H1 (cell line): ENCODE results near the gene BIK. TPM values are rescaled to one million over a fixed set of nuclear protein-coding genes. Genes with fewer than 3 reads are reported as not detected.

Experiments used
- CTCF ChIA-PET: fragments of 300-600 bp; sonication (Branson Sonifier 250); formaldehyde crosslinking; loops from one replicate; lab custom pipeline; 2021; ENCODE audit not compliant: partially characterized antibody; lab: Charles Lee
- POLR2A ChIA-PET: fragments of 300-600 bp; sonication (Branson Sonifier 250); formaldehyde crosslinking; loops from one replicate; lab custom pipeline; 2021; ENCODE audit warnings: inconsistent platforms; ENCODE audit not compliant: partially characterized antibody; lab: Charles Lee
- DNase-seq, 2 experiments: peaks; one replicate each; pipeline versions ENCODE4 v3.0.0 to v3.0.0-alpha.2; 2010 to 2022; ENCODE audit warnings: low spot score in 2 of 2, low read depth in 1 of 2, mixed read lengths in 1 of 2
- FAIRE-seq: peaks from 2 replicates; lab custom pipeline; 2011; peaks lifted over from hg19 to GRCh38; lab: Jason Lieb, UNC
- H2AFZ ChIP-seq: 2 replicates; pipeline ENCODE4 v1.8.1; 2012; ENCODE audit warnings: low read length, inconsistent platforms
- H2AK5ac ChIP-seq: 2 replicates; pipeline ENCODE4 v1.6.1; 2013; ENCODE audit warnings: low read depth, low read length
- H2BK120ac ChIP-seq: replicated peaks from 2 replicates; pipeline ENCODE3; 2013; ENCODE audit warnings: low read depth, low read length, inconsistent platforms
- H2BK12ac ChIP-seq: 2 replicates; pipeline ENCODE4 v1.6.1; 2013; ENCODE audit warnings: low read depth, low read length
- H2BK15ac ChIP-seq: 2 replicates; pipeline ENCODE4 v1.6.1; 2013; ENCODE audit warnings: low read length
- H2BK20ac ChIP-seq: 2 replicates; pipeline ENCODE4 v1.6.1; 2013; ENCODE audit warnings: low read length
- H2BK5ac ChIP-seq: 2 replicates; pipeline ENCODE4 v1.6.1; 2013; ENCODE audit warnings: low read depth, low read length
- H3K14ac ChIP-seq: 2 replicates; pipeline ENCODE4 v1.6.1; 2013; ENCODE audit warnings: inconsistent platforms; ENCODE audit not compliant: insufficient read length
- H3K18ac ChIP-seq: 2 replicates; pipeline ENCODE4 v1.6.1; 2013; ENCODE audit warnings: low read length; ENCODE audit errors: extremely low read depth
- H3K23ac ChIP-seq: 2 replicates; pipeline ENCODE4 v1.6.1; 2013; ENCODE audit warnings: inconsistent platforms; ENCODE audit not compliant: insufficient read length
- H3K23me2 ChIP-seq: 2 replicates; pipeline ENCODE4 v1.6.1; 2013; ENCODE audit warnings: low read depth, low read length
- H3K27ac ChIP-seq: 2 replicates; pipeline ENCODE4 v1.6.1; 2011; ENCODE audit warnings: low read depth, low read length, inconsistent platforms
- H3K27me3 ChIP-seq, 4 experiments: replicated peaks in 1 of 4; 1 replicate in 1 of 4; 2 replicates in 3 of 4; pipeline versions ENCODE4 v1.6.1 to v1.8.1; 2011 to 2013; ENCODE audit warnings: low read length in 3 of 4, mild to moderate bottlenecking in 3 of 4, inconsistent platforms in 2 of 4, mixed read lengths in 2 of 4, moderate library complexity in 1 of 4; ENCODE audit not compliant: control insufficient read depth in 3 of 4, insufficient read depth in 3 of 4; ENCODE audit errors: extremely low read depth in 1 of 4
- H3K36me3 ChIP-seq, 4 experiments: 2 replicates each; pipeline versions ENCODE4 v1.6.1 to v1.8.1; 2011 to 2013; ENCODE audit warnings: mild to moderate bottlenecking in 4 of 4, low read length in 3 of 4, moderate library complexity in 2 of 4, control low read depth in 1 of 4, inconsistent platforms in 1 of 4; ENCODE audit not compliant: insufficient read depth in 4 of 4, control insufficient read depth in 2 of 4
- H3K4ac ChIP-seq: replicated peaks from 2 replicates; pipeline ENCODE3; 2013; ENCODE audit warnings: low read length, low read depth, mixed read lengths, inconsistent platforms; ENCODE audit not compliant: insufficient read length
- H3K4me1 ChIP-seq, 4 experiments: replicated peaks in 1 of 4; 1 replicate in 1 of 4; 2 replicates in 3 of 4; pipeline versions ENCODE4 v1.6.1 to v1.8.1; 2011 to 2013; ENCODE audit warnings: low read length in 3 of 4, inconsistent platforms in 2 of 4, mixed read lengths in 1 of 4; ENCODE audit not compliant: insufficient read depth in 4 of 4, control insufficient read depth in 3 of 4
- H3K4me2 ChIP-seq, 2 experiments: 2 replicates each; pipeline versions ENCODE4 v1.6.1 to v1.8.1; 2011 to 2013; ENCODE audit warnings: low read depth in 2 of 2, low read length in 2 of 2, control low read depth in 1 of 2, inconsistent platforms in 1 of 2, mild to moderate bottlenecking in 1 of 2; ENCODE audit not compliant: insufficient read depth in 1 of 2
- H3K4me3 ChIP-seq, 4 experiments: fragments of 200-600, 300-600 bp in 1 of 4; sonication (generic), shearing (Covaris generic), sonication (Bioruptor Twin) in 1 of 4; 2 replicates each; pipeline versions ENCODE4 v1.5.1 to v1.8.1; 2011 to 2016; ENCODE audit warnings: low read length in 4 of 4, low read depth in 3 of 4, control low read depth in 2 of 4, inconsistent platforms in 2 of 4, mild to moderate bottlenecking in 2 of 4, mixed read lengths in 1 of 4, moderate library complexity in 1 of 4; ENCODE audit not compliant: insufficient read depth in 2 of 4; ENCODE audit errors: extremely low read depth in 1 of 4
- H3K56ac ChIP-seq: replicated peaks from 2 replicates; pipeline ENCODE3; 2013; ENCODE audit warnings: low read depth, mild to moderate bottlenecking, mixed read lengths, low read length, inconsistent platforms; ENCODE audit not compliant: insufficient read length
- H3K79me1 ChIP-seq: 2 replicates; pipeline ENCODE4 v1.6.1; 2013; ENCODE audit warnings: low read depth, low read length, control low read depth
- H3K79me2 ChIP-seq, 2 experiments: 2 replicates each; pipeline versions ENCODE4 v1.6.1 to v1.8.1; 2012 to 2013; ENCODE audit warnings: low read length in 2 of 2, mild to moderate bottlenecking in 2 of 2, inconsistent platforms in 1 of 2; ENCODE audit not compliant: insufficient read depth in 2 of 2, control insufficient read depth in 1 of 2
- H3K9ac ChIP-seq, 4 experiments: replicated peaks in 1 of 4; 1 replicate in 1 of 4; 2 replicates in 3 of 4; pipeline versions ENCODE4 v1.6.1 to v1.8.1; 2011 to 2013; ENCODE audit warnings: low read depth in 3 of 4, low read length in 3 of 4, control low read depth in 2 of 4, mild to moderate bottlenecking in 2 of 4, moderate library complexity in 2 of 4, inconsistent platforms in 1 of 4; ENCODE audit errors: extremely low read depth in 1 of 4
- H3K9me3 ChIP-seq, 2 experiments: 2 replicates each; pipeline versions ENCODE4 v1.6.1 to v1.8.1; 2012 to 2013; ENCODE audit warnings: mild to moderate bottlenecking in 2 of 2, moderate library complexity in 2 of 2, control low read depth in 1 of 2, inconsistent platforms in 1 of 2, low read depth in 1 of 2, low read length in 1 of 2, mixed read lengths in 1 of 2; ENCODE audit not compliant: insufficient read depth in 2 of 2
- H4K20me1 ChIP-seq, 2 experiments: replicated peaks in 1 of 2; 2 replicates each; pipeline versions ENCODE3 to v1.8.1; 2011 to 2013; ENCODE audit warnings: inconsistent platforms in 2 of 2, low read length in 2 of 2, mild to moderate bottlenecking in 1 of 2; ENCODE audit not compliant: insufficient read depth in 2 of 2, control insufficient read depth in 1 of 2
- H4K5ac ChIP-seq: 2 replicates; pipeline ENCODE4 v1.6.1; 2013; ENCODE audit warnings: low read length, low read depth, mixed read lengths, inconsistent platforms; ENCODE audit not compliant: insufficient read length
- H4K8ac ChIP-seq: 2 replicates; pipeline ENCODE4 v1.8.0; 2013; ENCODE audit warnings: mild to moderate bottlenecking, moderate library complexity, low read length, inconsistent platforms; ENCODE audit not compliant: insufficient read depth; ENCODE audit errors: extremely low read depth
- H4K91ac ChIP-seq: replicated peaks from 2 replicates; pipeline ENCODE3; 2013; ENCODE audit warnings: low read length, mixed read lengths, inconsistent platforms; ENCODE audit not compliant: insufficient read length
- ASH2L ChIP-seq: fragments of 200-600, 300-600 bp; sonication (generic); IDR thresholded peaks from one replicate; pipeline ENCODE4 v1.7.1; 2017; ENCODE audit warnings: low read length
- JUN ChIP-seq: IDR thresholded peaks from 2 replicates; pipeline ENCODE4 v1.6.1; 2011; ENCODE audit warnings: low read depth, mild to moderate bottlenecking, improper control_type of control experiment, low read length
- MAX ChIP-seq: IDR thresholded peaks from 2 replicates; pipeline ENCODE4 v1.6.1; 2012; ENCODE audit warnings: inconsistent platforms
- WGBS, 2 experiments: shearing (Covaris generic) in 1 of 2; methylation state at CpG; one replicate each; pipeline versions ENCODE4 v1.1.6 to v1.1.7; 2013 to 2015; ENCODE audit warnings: low lambda C conversion rate in 2 of 2, mixed read lengths in 2 of 2, inconsistent platforms in 1 of 2, low coverage in 1 of 2, missing lambda C conversion rate in 1 of 2; ENCODE audit not compliant: insufficient replicate concordance in 2 of 2, insufficient coverage in 1 of 2, insufficient read length in 1 of 2; ENCODE audit errors: extremely low coverage in 1 of 2, missing lambda C conversion rate in 1 of 2; 5-methylcytosine and 5-hydroxymethylcytosine counted together
- polyA plus RNA-seq, 7 experiments: library from polyadenylated mRNA; depleted of rRNA in 3 of 7; stranded (reverse) in 5 of 7; unstranded in 2 of 7; fragments of >200 nt in 5 of 7; fragments of 200-250 nt in 2 of 7; gene quantifications; 1 replicate in 5 of 7; 2 replicates in 1 of 7; 4 replicates in 1 of 7; pipeline versions ENCODE4 v1.2.1 to v1.2.3, GENCODE V29; 2011 to 2013; ENCODE audit warnings: missing spikeins in 2 of 7, mixed read lengths in 2 of 7
- total RNA-seq: library from RNA; stranded (reverse); fragmentation: NEBNext Ultra II Directional; extraction: Animal tissue kit (Norgen Biotek cat#: 25700); gene quantifications from 2 replicates; pipeline ENCODE4 v1.2.1, GENCODE V29; 2021

Gene BIK
- total and polyA plus RNA-seq, 2 of the 8 experiments (the other 6 are each of a cell fraction or from before 2014, with no cell fraction given): 3.3 to 5.5 TPM

- H3K4me3 ChIP-seq: no peak overlapping the region
- no peak overlapping the region for H3K14ac ChIP-seq
- peak overlapping the region; percentile 0 for H4K91ac ChIP-seq
- no peaks in the 10 kb centered on the region for H3K9me3 ChIP-seq
- no peaks in the 10 kb centered on the region for H3K36me3 ChIP-seq
- H3K27ac ChIP-seq: no peak overlapping the region
- H2BK5ac ChIP-seq: no peak overlapping the region
- no peak overlapping the region for H3K9ac ChIP-seq
- no peak overlapping the region for H4K5ac ChIP-seq
- H3K18ac ChIP-seq: no peak overlapping the region
- H3K4me2 ChIP-seq: no peak overlapping the region
- no peak for FAIRE-seq
- peak overlapping the region; percentile 43; the same call in 1 of the 2 replicates for H4K8ac ChIP-seq
- ChIA-PET CTCF (interaction anchor here (0.6 to 1.5 kb wide), 4 partner anchors 7 to 75 kb away, joined by 3 to 5 read pairs (median 4); no protein-coding TSS in a partner anchor), POLR2A (no interaction called here)
- TF ChIP-seq JUN (no peak), MAX (no peak), ASH2L (no peak)
- H3K27me3 ChIP-seq: peaks cover 0 to 13% (median 7%) of the 10 kb centered on the region in 4 experiments; a peak in 3 of 7 replicates
- H2BK20ac ChIP-seq: no peak overlapping the region
- H3K56ac ChIP-seq: no peak overlapping the region
- H4K20me1 ChIP-seq: peaks cover 0 to 2% of the 10 kb centered on the region in 2 experiments
- 0 out of 2 replicates have a peak overlapping the region, but pooled peaks have one; percentile 32 for H2AK5ac ChIP-seq
- H3K23ac ChIP-seq: no peak overlapping the region
- H2AFZ ChIP-seq: no peak overlapping the region
- 0 out of 2 replicates have a peak overlapping the region, but pooled peaks have one; percentile 60 for H2BK12ac ChIP-seq
- H3K79me1 ChIP-seq: no peaks in the 10 kb centered on the region
- H3K4me1 ChIP-seq: peaks cover 0 to 19% (median 16%) of the 10 kb centered on the region in 4 experiments; a peak in 6 of 7 replicates
- H3K4ac ChIP-seq: peak overlapping the region; percentile 13
- DNase-seq: no peak
- H3K23me2 ChIP-seq: peaks cover 11% of the 10 kb centered on the region; the same call in 1 of the 2 replicates
- H3K79me2 ChIP-seq: no peaks in the 10 kb centered on the region
- H2BK15ac ChIP-seq: no peak overlapping the region
- whole genome bisulfite sequencing, 2 experiments: 75% methylated on average over 9 of the region's 12 CpGs; no CpG with 5 or more reads in 1 of the 2 experiments
- H2BK120ac ChIP-seq: no peak overlapping the region
Observed at GRCh38 chr22:43156413-43156812, 45.9 kb downstream of the BIK start.
